K562 (cell line): ENCODE data around the gene C22orf39. TPM values are rescaled to one million over a fixed set of nuclear protein-coding genes. Genes with fewer than 3 reads are reported as not detected.

ENCODE experiments used
- E2F3 ChIP-seq: fragments of 250-450 bp; sonication (Bioruptor Pico); IDR thresholded peaks from 2 replicates; pipeline ENCODE4 v1.4.0; 2020; ENCODE audit warnings: mild to moderate bottlenecking
- ILF3 ChIP-seq: fragments of 450-650 bp; IDR thresholded peaks from 2 replicates; pipeline ENCODE4 v1.6.1; 2018; ENCODE audit warnings: antibody characterized with exemption, mild to moderate bottlenecking, moderate library complexity, borderline replicate concordance
- PCBP2 ChIP-seq: fragments of 200-400 bp; formaldehyde crosslinking; IDR thresholded peaks from 2 replicates; pipeline ENCODE4 v1.6.1; 2018; ENCODE audit warnings: low read length, low read depth, mild to moderate bottlenecking, moderate library complexity; ENCODE audit not compliant: poor library complexity, severe bottlenecking
- PHB2 ChIP-seq: fragments of 450-650 bp; IDR thresholded peaks from 2 replicates; pipeline ENCODE4 v1.6.1; 2017; ENCODE audit warnings: low read depth
- SIN3A ChIP-seq, 2 experiments: fragments of 150-350 bp in 1 of 2; IDR thresholded peaks; 2 replicates each; pipeline ENCODE4 v1.6.1; 2011 to 2016; ENCODE audit warnings: borderline replicate concordance in 2 of 2, low read depth in 2 of 2, low read length in 2 of 2, mild to moderate bottlenecking in 2 of 2, moderate library complexity in 2 of 2; ENCODE audit not compliant: control insufficient read depth in 1 of 2
- SP1 ChIP-seq: sonication (generic); formaldehyde crosslinking; IDR thresholded peaks from 2 replicates; pipeline ENCODE4 v1.8.1; 2022; ENCODE audit warnings: mild to moderate bottlenecking, missing genetic modification reagents
- SRF ChIP-seq, 2 experiments: fragments of 250-450, 450-650 bp in 1 of 2; sonication (Bioruptor Pico) in 1 of 2; sonication (generic) in 1 of 2; formaldehyde crosslinking; IDR thresholded peaks; 2 replicates each; pipeline versions ENCODE4 v1.5.0 to v1.5.1; 2020 to 2022; ENCODE audit warnings: mild to moderate bottlenecking in 1 of 2, missing genetic modification reagents in 1 of 2
- SRSF1 ChIP-seq: fragments of 200-400 bp; formaldehyde crosslinking; IDR thresholded peaks from 2 replicates; pipeline ENCODE4 v1.6.1; 2017; ENCODE audit warnings: mild to moderate bottlenecking, low read depth, low read length, moderate library complexity
- TRIM28 ChIP-seq: fragments of 450-650 bp; IDR thresholded peaks from 2 replicates; pipeline ENCODE4 v1.6.1; 2017
- WHSC1 ChIP-seq: IDR thresholded peaks from one replicate; pipeline ENCODE4 v1.6.1; 2012; ENCODE audit warnings: low read length, control low read depth, inconsistent platforms
- XRCC5 ChIP-seq: fragments of 200-400 bp; formaldehyde crosslinking; IDR thresholded peaks from 2 replicates; pipeline ENCODE4 v1.6.1; 2017; ENCODE audit warnings: low read depth, mild to moderate bottlenecking, low read length
- ZBTB11 ChIP-seq, 3 experiments: fragments of 200-800 bp in 1 of 3; fragments of 250-450 bp in 1 of 3; fragments of 450-650 bp in 1 of 3; sonication (Bioruptor Pico) in 1 of 3; sonication (Bioruptor generic) in 1 of 3; formaldehyde crosslinking in 1 of 3; IDR thresholded peaks; 2 replicates each; pipeline versions ENCODE4 v1.6.1 to v1.8.0; 2016 to 2022; ENCODE audit warnings: mild to moderate bottlenecking in 2 of 3, missing genetic modification characterization in 2 of 3, missing compliant biosample characterization in 1 of 3, moderate library complexity in 1 of 3
- ZBTB49 ChIP-seq: sonication (generic); formaldehyde crosslinking; IDR thresholded peaks from 2 replicates; pipeline ENCODE4 v1.8.0; 2022; ENCODE audit warnings: missing genetic modification reagents, mild to moderate bottlenecking, borderline replicate concordance
- ZNF347 ChIP-seq: fragments of 450-650 bp; formaldehyde crosslinking; IDR thresholded peaks from 2 replicates; pipeline ENCODE4 v1.4.0; 2020; ENCODE audit warnings: low read depth, mild to moderate bottlenecking, moderate library complexity
- ZNF586 ChIP-seq: fragments of 450-650 bp; formaldehyde crosslinking; conservative IDR thresholded peaks from 2 replicates; pipeline ENCODE4 v1.4.0; 2020; ENCODE audit warnings: mild to moderate bottlenecking, moderate library complexity
- ZNF655 ChIP-seq: fragments of 250-450 bp; sonication (Bioruptor Pico); IDR thresholded peaks from 2 replicates; pipeline ENCODE4 v1.5.0; 2021
- polyA plus RNA-seq, 8 experiments: library from polyadenylated mRNA; depleted of rRNA in 4 of 8; stranded (reverse) in 5 of 8; unstranded in 3 of 8; fragments of >200 nt; fragmentation: Nextera tagmentation in 2 of 8; fragmentation: Illumina TruSeq in 1 of 8; extraction: Ambion mirVana in 2 of 8; extraction: Trizol in 1 of 8; gene quantifications; 2 replicates each; pipeline versions ENCODE4 v1.2.1 to v1.2.3, GENCODE V29; 2011 to 2014; ENCODE audit warnings: inconsistent platforms in 1 of 8, missing spikeins in 1 of 8
- total RNA-seq, 7 experiments: library from RNA; depleted of rRNA in 6 of 7; stranded (reverse); fragments of >200 nt in 6 of 7; fragmentation: Illumina TruSeq in 2 of 7; extraction: Trizol in 2 of 7; gene quantifications; 2 replicates each; pipeline versions ENCODE4 v1.2.1 to v1.2.3, GENCODE V29; 2011 to 2021; ENCODE audit warnings: low replicate concordance in 1 of 7

C22orf39 gene
- total and polyA plus RNA-seq, 9 of the 15 experiments (the other 6 are each of a cell fraction or from before 2014, with no cell fraction given): 20.4 to 139 (median 66.8) TPM

DNA sequence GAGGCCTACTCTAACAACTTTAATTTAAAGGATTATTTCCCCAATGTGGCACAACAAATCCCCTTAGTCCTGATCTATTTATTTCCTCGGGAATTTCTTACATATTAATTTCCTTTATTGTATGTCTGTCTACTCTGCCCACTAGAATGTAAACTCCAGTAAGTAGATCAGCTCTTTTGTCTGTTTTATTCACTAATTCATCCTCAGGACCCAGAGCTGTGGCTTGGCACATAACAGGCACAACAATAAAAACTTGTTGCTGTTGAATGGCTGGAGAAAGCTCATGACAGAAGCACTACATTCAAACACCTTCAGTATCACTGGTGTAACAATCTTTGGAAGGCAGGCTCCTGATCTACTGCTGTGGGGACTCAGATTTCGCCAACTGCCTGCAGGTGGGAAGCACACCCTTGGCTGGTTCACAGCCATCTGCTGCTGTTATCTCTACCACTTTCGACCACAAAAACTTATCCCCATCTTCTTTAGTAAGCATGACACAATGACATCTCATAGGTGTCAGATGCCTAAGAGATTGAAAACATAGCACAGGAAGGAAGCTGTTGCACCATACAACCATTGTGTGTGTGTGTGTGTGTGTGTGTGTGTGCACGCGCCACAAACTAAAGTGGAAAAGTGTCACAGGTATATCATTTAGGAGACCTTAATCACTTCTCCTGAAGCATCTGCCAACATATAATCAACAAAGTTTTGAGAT, 27.9 kb downstream of the C22orf39 start (continued):
- TF ChIP-seq ZBTB11 (CRISPR knock-in tag; IDR thresholded peaks at IDR 0.05): peak in 1 of 3 experiments; percentile 93; a peak in 2 of 6 replicates
- TF ChIP-seq ZNF347: no peak
- no peak for TF ChIP-seq ZBTB49 (CRISPR knock-in tag)
- TF ChIP-seq E2F3: peak; percentile 65; the same call in 1 of the 2 replicates
- TF ChIP-seq ZNF586: 0 out of 2 replicates have a peak, but pooled peaks have one; percentile 36
- no peak for TF ChIP-seq SRF (CRISPR knock-in tag; IDR thresholded peaks at IDR 0.05)
- no peak for TF ChIP-seq SRSF1
- no peak for TF ChIP-seq SIN3A (IDR thresholded peaks at IDR 0.05; ENCODE audit: borderline replicate concordance in 2 of 2, control insufficient read depth in 1 of 2, low read depth in 2 of 2, low read length in 2 of 2)
- no peak for TF ChIP-seq PHB2
- TF ChIP-seq ILF3: no peak
- no peak for TF ChIP-seq XRCC5
- TF ChIP-seq WHSC1: peak; percentile 64
- no peak for TF ChIP-seq TRIM28
- peak; percentile 88 for TF ChIP-seq SP1 (CRISPR knock-in tag)
- no peak for TF ChIP-seq PCBP2
- TF ChIP-seq ZNF655 (CRISPR knock-in tag): no peak
